ENCODE data around the gene ASS1.

Gene ASS1

GRCh38 chr9:130409246-130409645, 35.5 kb upstream of the ASS1 start:
- no peak overlapping the region for H3K27ac ChIP-seq (ENCODE audit: low read depth, low read length)
- TF ChIP-seq CTCF (IDR thresholded peaks at IDR 0.05; ENCODE audit: low read depth, low read length, poor library complexity, severe bottlenecking) (no peak), EZH2phosphoT487 (IDR thresholded peaks at IDR 0.05; ENCODE audit: borderline replicate concordance, low read length) (no peak)

GRCh38 chr9:130410443-130410842, 34.3 kb upstream of the ASS1 start:
- no peak overlapping the region for H3K4me2 ChIP-seq (ENCODE audit: low read length)
- H3K4me1 ChIP-seq (ENCODE audit: control insufficient read depth, low read length), result no peaks in the 10 kb centered on the region
- TF ChIP-seq EZH2phosphoT487 (IDR thresholded peaks at IDR 0.05; ENCODE audit: borderline replicate concordance, low read length), result no peak
- no peak for TF ChIP-seq CTCF (IDR thresholded peaks at IDR 0.05; ENCODE audit: low read depth, low read length, poor library complexity, severe bottlenecking)
- H3K27ac ChIP-seq (ENCODE audit: low read depth, low read length), result no peak overlapping the region
- no peaks in the 10 kb centered on the region for H3K27me3 ChIP-seq (ENCODE audit: control insufficient read depth, low read length)
- no peaks in the 10 kb centered on the region for H3K36me3 ChIP-seq (ENCODE audit: control insufficient read depth, low read length)
- H4K20me1 ChIP-seq (ENCODE audit: control insufficient read depth, insufficient read depth, low read depth, low read length), result no peaks in the 10 kb centered on the region
- no peak overlapping the region for H3K4me3 ChIP-seq (ENCODE audit: low read length)
- H3F3A ChIP-seq (ENCODE audit: control insufficient read depth, insufficient read depth), result no peaks in the 10 kb centered on the region
- no peaks in the 10 kb centered on the region for H3K9me2 ChIP-seq (replicated peaks; ENCODE audit: control insufficient read depth, low read length)
- no peaks in the 10 kb centered on the region for H3K9me3 ChIP-seq (ENCODE audit: control insufficient read depth, insufficient read depth, low read length)
- no peaks in the 10 kb centered on the region for H3K79me2 ChIP-seq (ENCODE audit: control insufficient read depth, low read length)

More at GRCh38 chr9:130409246-130409645, 35.5 kb upstream of the ASS1 start:
- Histone ChIP-seq H3K79me2 (ENCODE audit: control insufficient read depth, low read length) (no peaks in the 10 kb centered on the region), H3K4me2 (ENCODE audit: low read length) (no peak overlapping the region), H3K27me3 (ENCODE audit: control insufficient read depth, low read length) (no peaks in the 10 kb centered on the region), H3K4me1 (ENCODE audit: control insufficient read depth, low read length) (no peaks in the 10 kb centered on the region), H3F3A (ENCODE audit: control insufficient read depth, insufficient read depth) (no peaks in the 10 kb centered on the region), H3K4me3 (ENCODE audit: low read length) (no peak overlapping the region), H3K9me3 (ENCODE audit: control insufficient read depth, insufficient read depth, low read length) (no peaks in the 10 kb centered on the region), H4K20me1 (ENCODE audit: control insufficient read depth, insufficient read depth, low read depth, low read length) (no peaks in the 10 kb centered on the region), H3K36me3 (ENCODE audit: control insufficient read depth, low read length) (no peaks in the 10 kb centered on the region), H3K9me2 (replicated peaks; ENCODE audit: control insufficient read depth, low read length) (no peaks in the 10 kb centered on the region)

GRCh38 chr9:130411566-130411915, 33.2 kb upstream of the ASS1 start:
- Histone ChIP-seq H3K9me2 (replicated peaks; ENCODE audit: control insufficient read depth, low read length) (no peaks in the 10 kb centered on the region), H3K27ac (ENCODE audit: low read depth, low read length) (no peak overlapping the region), H3K4me2 (ENCODE audit: low read length) (no peak overlapping the region), H3K4me3 (ENCODE audit: low read length) (no peak overlapping the region), H3K4me1 (ENCODE audit: control insufficient read depth, low read length) (no peaks in the 10 kb centered on the region), H3K79me2 (ENCODE audit: control insufficient read depth, low read length) (no peaks in the 10 kb centered on the region), H3K9me3 (ENCODE audit: control insufficient read depth, insufficient read depth, low read length) (no peaks in the 10 kb centered on the region), H4K20me1 (ENCODE audit: control insufficient read depth, insufficient read depth, low read depth, low read length) (no peaks in the 10 kb centered on the region), H3K36me3 (ENCODE audit: control insufficient read depth, low read length) (no peaks in the 10 kb centered on the region), H3K27me3 (ENCODE audit: control insufficient read depth, low read length) (no peaks in the 10 kb centered on the region), H3F3A (ENCODE audit: control insufficient read depth, insufficient read depth) (no peaks in the 10 kb centered on the region)
- no peak for TF ChIP-seq CTCF (IDR thresholded peaks at IDR 0.05; ENCODE audit: low read depth, low read length, poor library complexity, severe bottlenecking)
- no peak for TF ChIP-seq EZH2phosphoT487 (IDR thresholded peaks at IDR 0.05; ENCODE audit: borderline replicate concordance, low read length)
